OCI-LY1 (cell line): ENCODE measurements around the gene ZNF768.
A peak's percentile ranks its signal among the peaks of the same experiment; 100 is the strongest.

Experiments used
- H2AFZ ChIP-seq: fragments of 200-600 bp; sonication (generic), shearing (Covaris generic); 2 replicates; pipeline ENCODE4 v1.6.0; 2014; ENCODE audit warnings: antibody characterized with exemption, mild to moderate bottlenecking, low read length
- H3F3A ChIP-seq: fragments of 200-600 bp; sonication (generic), shearing (Covaris generic); 2 replicates; pipeline ENCODE4 v1.6.0; 2014; ENCODE audit warnings: mild to moderate bottlenecking, antibody characterized with exemption, low read length, moderate library complexity; ENCODE audit not compliant: insufficient read depth
- H3K27ac ChIP-seq: fragments of 200-600 bp; sonication (generic); 2 replicates; pipeline ENCODE4 v1.5.1; 2014; ENCODE audit warnings: low read length, mixed run types, mild to moderate bottlenecking, low read depth; ENCODE audit not compliant: poor library complexity, severe bottlenecking
- H3K27me3 ChIP-seq: fragments of 200-600 bp; sonication (generic); 2 replicates; pipeline ENCODE4 v1.6.0; 2014; ENCODE audit warnings: antibody characterized with exemption, mild to moderate bottlenecking, low read length, moderate library complexity; ENCODE audit not compliant: insufficient read depth
- H3K36me3 ChIP-seq: fragments of 200-600 bp; sonication (generic); 2 replicates; pipeline ENCODE4 v1.6.1; 2014; ENCODE audit warnings: mild to moderate bottlenecking, antibody characterized with exemption, low read length, moderate library complexity, mixed read lengths; ENCODE audit not compliant: insufficient read depth
- H3K4me1 ChIP-seq: fragments of 200-600 bp; sonication (generic); 2 replicates; pipeline ENCODE4 v1.5.1; 2014; ENCODE audit warnings: mild to moderate bottlenecking, low read length, moderate library complexity; ENCODE audit not compliant: insufficient read depth, severe bottlenecking
- H3K4me2 ChIP-seq: fragments of 200-600 bp; sonication (generic), shearing (Covaris generic); 2 replicates; pipeline ENCODE4 v1.6.1; 2014; ENCODE audit warnings: low read length
- H3K4me3 ChIP-seq: fragments of 200-600 bp; sonication (generic); 2 replicates; pipeline ENCODE4 v1.5.1; 2014; ENCODE audit warnings: low read length, low read depth, mild to moderate bottlenecking, mixed read lengths; ENCODE audit not compliant: poor library complexity, severe bottlenecking
- H3K79me2 ChIP-seq: fragments of 200-600 bp; shearing (Covaris generic); 2 replicates; pipeline ENCODE4 v1.6.1; 2016; ENCODE audit warnings: mixed run types, low read length, mixed read lengths; ENCODE audit not compliant: insufficient read depth
- H3K9ac ChIP-seq: fragments of 200-600 bp; sonication (generic), shearing (Covaris generic); 2 replicates; pipeline ENCODE4 v1.6.1; 2014; ENCODE audit warnings: mild to moderate bottlenecking, low read length, mixed read lengths
- H3K9me2 ChIP-seq: fragments of 200-600 bp; sonication (generic), shearing (Covaris generic); 2 replicates; pipeline ENCODE4 v1.6.1; 2014; ENCODE audit warnings: low read depth, mild to moderate bottlenecking, low read length, mixed read lengths
- H3K9me3 ChIP-seq: fragments of 200-600 bp; shearing (Covaris generic); 2 replicates; pipeline ENCODE4 v1.6.1; 2014; ENCODE audit warnings: low read length, mixed read lengths
- H4K20me1 ChIP-seq: fragments of 200-600 bp; sonication (generic), shearing (Covaris generic); 2 replicates; pipeline ENCODE4 v1.6.0; 2016; ENCODE audit warnings: mild to moderate bottlenecking, low read length; ENCODE audit not compliant: insufficient read depth
- CTCF ChIP-seq: fragments of 200-600 bp; sonication (generic), shearing (Covaris generic); IDR thresholded peaks from 2 replicates; pipeline ENCODE4 v1.5.1; 2017; ENCODE audit warnings: mild to moderate bottlenecking, antibody characterized with exemption, low read length, moderate library complexity, mixed read lengths
- EZH2 ChIP-seq: fragments of 200-600 bp; sonication (generic), shearing (Covaris generic); IDR thresholded peaks from 2 replicates; pipeline ENCODE4 v1.8.0; 2017; ENCODE audit warnings: borderline replicate concordance, mixed run types, mild to moderate bottlenecking, antibody characterized with exemption, low read length, moderate library complexity, mixed read lengths

ZNF768 gene

GRCh38 chr16:30567991-30568638 lies 41.7 kb upstream of the ZNF768 start:
- Histone ChIP-seq H3K79me2 (peaks cover 6% of the 10 kb centered on the region; the same call in 1 of the 2 replicates), H2AFZ (no peak overlapping the region), H3K36me3 (no peaks in the 10 kb centered on the region), H3K9me2 (no peaks in the 10 kb centered on the region), H3K27me3 (no peaks in the 10 kb centered on the region), H3K9ac (no peak overlapping the region), H3K9me3 (no peaks in the 10 kb centered on the region), H3K27ac (peak overlapping the region; percentile 27), H3K4me2 (no peak overlapping the region), H3K4me3 (no peak overlapping the region), H3K4me1 (peaks cover 31% of the 10 kb centered on the region), H4K20me1 (no peaks in the 10 kb centered on the region), H3F3A (no peaks in the 10 kb centered on the region)
- TF ChIP-seq CTCF (no peak), EZH2 (no peak)

- Histone ChIP-seq H3K4me1 (peaks cover 25% of the 10 kb centered on the region), H3K27ac (peak overlapping the region; percentile 27), H4K20me1 (no peaks in the 10 kb centered on the region), H3K9ac (no peak overlapping the region), H3K4me2 (no peak overlapping the region), H3K79me2 (no peaks in the 10 kb centered on the region), H3K27me3 (no peaks in the 10 kb centered on the region), H3K4me3 (no peak overlapping the region), H3K9me3 (no peaks in the 10 kb centered on the region), H2AFZ (no peak overlapping the region), H3K9me2 (no peaks in the 10 kb centered on the region), H3K36me3 (no peaks in the 10 kb centered on the region), H3F3A (no peaks in the 10 kb centered on the region)
- no peak for TF ChIP-seq EZH2
- TF ChIP-seq CTCF: no peak
Observed at GRCh38 chr16:30567160-30567990, 41.0 kb upstream of the ZNF768 start.

- TF ChIP-seq EZH2: no peak
- no peak for TF ChIP-seq CTCF
- Histone ChIP-seq H3K4me3 (no peak overlapping the region), H3K36me3 (no peaks in the 10 kb centered on the region), H3K79me2 (no peaks in the 10 kb centered on the region), H2AFZ (no peak overlapping the region), H3K9me3 (no peaks in the 10 kb centered on the region), H3K4me2 (no peak overlapping the region), H3K4me1 (peaks cover 29% of the 10 kb centered on the region), H3K9ac (no peak overlapping the region), H3K27me3 (no peaks in the 10 kb centered on the region), H3F3A (no peaks in the 10 kb centered on the region), H3K27ac (no peak overlapping the region), H3K9me2 (no peaks in the 10 kb centered on the region), H4K20me1 (no peaks in the 10 kb centered on the region)
Observed at GRCh38 chr16:30566531-30566930, 40.2 kb upstream of the ZNF768 start.
